Retina (tissue), 1 donor: ENCODE results near the gene OR5V1.
"Not testable (repeated sequence)": the region's sequence is repeated elsewhere in the genome, so short reads cannot be mapped to it uniquely, and the experiment has no call there.

Experiments
- DNase-seq: peaks from one replicate; pipeline ENCODE4 v3.0.0-alpha.2; 2016

The OR5V1 gene

GRCh38 chr6:29368765-29369164 is at the start of gene OR5V1:
Gene OR5V1, minus strand, starts transcription at chr6:29368865. Its CDS starts 12,670 bp downstream, at chr6:29356195.
- DNase-seq: no peak

- DNase-seq: no peak
These were observed 45.9 kb upstream of the OR5V1 start, which contains the start of gene OR12D1 for GRCh38 chr6:29414588-29414987. Gene OR12D1, plus strand, starts transcription at chr6:29414928.

GRCh38 chr6:29403801-29404200 is 35.1 kb upstream of the OR5V1 start:
- DNase-seq: no peak

- no peak for DNase-seq
These were observed 30.9 kb upstream of the OR5V1 start for GRCh38 chr6:29399525-29399924.

GRCh38 chr6:29395331-29395730 is 26.7 kb upstream of the OR5V1 start, which contains the start of gene OR12D2:
Gene OR12D2, plus strand, starts transcription at chr6:29395631. Its CDS starts 1,069 bp downstream, at chr6:29396700.
- no peak for DNase-seq

GRCh38 chr6:29388533-29388932 is 19.9 kb upstream of the OR5V1 start:
- no peak for DNase-seq

GRCh38 chr6:29376003-29376402 is 7.3 kb upstream of the OR5V1 start:
- no peak for DNase-seq

- DNase-seq: no peak
These were observed 6.5 kb upstream of the OR5V1 start, which contains the start of gene OR12D3 for GRCh38 chr6:29375191-29375590. Gene OR12D3, minus strand, starts transcription at chr6:29375291. Its CDS starts 4 bp downstream, at chr6:29375287.

GRCh38 chr6:29355603-29356002 is 13.1 kb downstream of the OR5V1 start:
- no peak for DNase-seq

- no peak for DNase-seq
These were observed 13.7 kb downstream of the OR5V1 start for GRCh38 chr6:29354980-29355379.

GRCh38 chr6:29349348-29349747 is 19.3 kb downstream of the OR5V1 start:
- not testable (repeated sequence) for DNase-seq

- DNase-seq: no peak
These were observed 23.3 kb downstream of the OR5V1 start for GRCh38 chr6:29345380-29345779.

- DNase-seq: no peak
These were observed 32.4 kb downstream of the OR5V1 start for GRCh38 chr6:29336269-29336668.

- no peak for DNase-seq
These were observed 36.0 kb downstream of the OR5V1 start for GRCh38 chr6:29332676-29333075.

GRCh38 chr6:29325777-29326176 is 42.9 kb downstream of the OR5V1 start:
- no peak for DNase-seq

GRCh38 chr6:29323332-29323731 is 45.3 kb downstream of the OR5V1 start:
- DNase-seq: not testable (repeated sequence)

GRCh38 chr6:29319931-29320330 is 48.7 kb downstream of the OR5V1 start:
- no peak for DNase-seq
